Brain microvascular endothelial cell (primary cell): ENCODE measurements around the gene TCEAL4.
A peak's percentile ranks its signal among the peaks of the same experiment; 100 is the strongest.

Experiments used
- DNase-seq: peaks from one replicate; pipeline ENCODE4 v3.0.0-alpha.2; 2020
- H3K27ac ChIP-seq: fragments of 250-450 bp; sonication (Bioruptor Pico); 2 replicates; pipeline ENCODE4 v1.5.1; 2020; ENCODE audit warnings: mild to moderate bottlenecking, moderate library complexity
- H3K27me3 ChIP-seq: fragments of 250-450 bp; sonication (Bioruptor Pico); replicated peaks from 2 replicates; pipeline ENCODE4 v1.5.1; 2020; ENCODE audit warnings: mild to moderate bottlenecking
- H3K36me3 ChIP-seq: fragments of 250-450 bp; sonication (Bioruptor Pico); replicated peaks from 2 replicates; pipeline ENCODE4 v1.5.1; 2020; ENCODE audit warnings: mild to moderate bottlenecking
- H3K4me3 ChIP-seq: 2 replicates; pipeline ENCODE4 v1.5.1; 2011; ENCODE audit warnings: low read depth, mild to moderate bottlenecking, control low read depth, low read length, moderate library complexity
- in situ Hi-C: cut with HindIII; loops from 2 replicates; pipeline ENCODE4 v1.10.0; 2017; ENCODE audit warnings: low sequenced_read_pairs, low pct_ligation_motif_present
- TF ChIP-seq, protein P1 (sequence below): IDR thresholded peaks from 2 replicates; pipeline ENCODE4 v1.5.1; 2011; ENCODE audit warnings: low read depth, mild to moderate bottlenecking, moderate library complexity, low read length, control low read depth, inconsistent platforms; ENCODE audit errors: missing control alignments

The TCEAL4 gene

DNA sequence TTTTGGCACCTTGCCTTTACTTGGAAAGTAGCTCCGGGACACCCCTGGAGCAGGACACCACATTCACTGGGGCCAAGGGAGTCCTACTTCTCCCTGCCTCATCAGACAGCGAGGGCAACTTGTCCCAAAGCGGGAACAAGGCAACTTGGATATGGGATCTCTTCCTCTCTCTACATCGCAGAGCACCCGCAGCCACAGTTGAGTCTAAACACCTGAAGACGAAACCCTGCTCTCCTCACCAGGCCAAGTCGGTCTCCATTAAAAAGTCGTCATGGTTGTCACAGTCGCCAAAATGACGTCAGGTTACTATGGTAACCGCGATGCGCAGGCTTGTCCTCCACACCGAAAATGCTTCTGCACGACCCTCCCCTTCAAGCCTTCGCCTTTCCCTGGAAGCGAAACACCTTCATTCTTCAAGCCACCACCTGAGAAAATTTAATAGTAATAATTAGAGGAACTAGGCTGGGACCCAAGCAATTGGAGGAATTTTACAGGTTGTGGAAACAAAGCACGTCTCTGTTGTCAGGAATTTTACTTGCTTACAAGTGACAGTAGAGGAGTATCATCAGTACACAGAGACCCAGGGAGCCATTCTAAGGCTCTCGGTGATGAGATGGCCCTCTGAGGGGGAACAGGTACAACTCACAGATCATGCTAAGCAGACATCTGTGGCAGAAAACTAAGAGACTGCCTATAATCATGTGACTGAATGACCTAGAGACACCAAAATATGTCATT is 30.5 kb upstream of the TCEAL4 start:
- TF ChIP-seq, protein P1, sequence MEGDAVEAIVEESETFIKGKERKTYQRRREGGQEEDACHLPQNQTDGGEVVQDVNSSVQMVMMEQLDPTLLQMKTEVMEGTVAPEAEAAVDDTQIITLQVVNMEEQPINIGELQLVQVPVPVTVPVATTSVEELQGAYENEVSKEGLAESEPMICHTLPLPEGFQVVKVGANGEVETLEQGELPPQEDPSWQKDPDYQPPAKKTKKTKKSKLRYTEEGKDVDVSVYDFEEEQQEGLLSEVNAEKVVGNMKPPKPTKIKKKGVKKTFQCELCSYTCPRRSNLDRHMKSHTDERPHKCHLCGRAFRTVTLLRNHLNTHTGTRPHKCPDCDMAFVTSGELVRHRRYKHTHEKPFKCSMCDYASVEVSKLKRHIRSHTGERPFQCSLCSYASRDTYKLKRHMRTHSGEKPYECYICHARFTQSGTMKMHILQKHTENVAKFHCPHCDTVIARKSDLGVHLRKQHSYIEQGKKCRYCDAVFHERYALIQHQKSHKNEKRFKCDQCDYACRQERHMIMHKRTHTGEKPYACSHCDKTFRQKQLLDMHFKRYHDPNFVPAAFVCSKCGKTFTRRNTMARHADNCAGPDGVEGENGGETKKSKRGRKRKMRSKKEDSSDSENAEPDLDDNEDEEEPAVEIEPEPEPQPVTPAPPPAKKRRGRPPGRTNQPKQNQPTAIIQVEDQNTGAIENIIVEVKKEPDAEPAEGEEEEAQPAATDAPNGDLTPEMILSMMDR: no peak
- Histone ChIP-seq H3K27me3 (no peaks in the 10 kb centered on the region), H3K27ac (no peak overlapping the region), H3K36me3 (no peaks in the 10 kb centered on the region), H3K4me3 (peak overlapping the region; percentile 64)
- in situ Hi-C loops: no loop called here
- DNase-seq: peak; percentile 49

DNA sequence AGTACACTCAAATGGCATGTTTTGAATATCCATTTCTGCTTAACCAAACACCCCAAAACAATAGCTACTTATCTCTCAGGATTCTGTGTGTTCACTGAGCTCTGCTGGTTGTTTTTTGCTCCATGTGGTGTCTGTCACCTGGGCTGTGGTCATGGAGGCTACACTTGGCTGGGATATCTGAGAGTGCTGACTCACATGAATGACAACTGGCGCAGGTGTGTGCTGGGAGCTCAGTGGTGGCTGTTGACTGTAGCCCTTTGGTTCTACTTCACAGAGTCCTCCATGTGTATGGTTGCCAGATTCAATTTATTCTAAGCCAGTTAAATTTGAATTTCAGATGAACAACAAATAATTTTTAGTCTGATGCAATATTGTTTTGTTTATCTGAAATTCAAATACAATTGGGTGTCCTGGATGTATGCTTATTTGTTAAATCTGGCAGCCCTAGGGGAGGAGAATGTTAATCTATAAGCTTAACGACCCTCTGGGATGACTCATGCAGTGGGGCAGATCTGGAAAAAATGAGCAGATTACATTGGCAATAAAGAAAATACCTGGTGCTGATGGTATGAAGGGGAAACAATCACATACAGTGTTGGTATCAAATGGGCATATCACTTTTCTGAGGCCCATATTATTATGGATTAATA is 28.2 kb upstream of the TCEAL4 start:
- no peak overlapping the region for H3K4me3 ChIP-seq
- in situ Hi-C loops: no loop called here
- no peak for DNase-seq
- TF ChIP-seq, protein P1: no peak
- H3K27me3 ChIP-seq: no peaks in the 10 kb centered on the region
- H3K36me3 ChIP-seq: no peaks in the 10 kb centered on the region
- no peak overlapping the region for H3K27ac ChIP-seq

DNA sequence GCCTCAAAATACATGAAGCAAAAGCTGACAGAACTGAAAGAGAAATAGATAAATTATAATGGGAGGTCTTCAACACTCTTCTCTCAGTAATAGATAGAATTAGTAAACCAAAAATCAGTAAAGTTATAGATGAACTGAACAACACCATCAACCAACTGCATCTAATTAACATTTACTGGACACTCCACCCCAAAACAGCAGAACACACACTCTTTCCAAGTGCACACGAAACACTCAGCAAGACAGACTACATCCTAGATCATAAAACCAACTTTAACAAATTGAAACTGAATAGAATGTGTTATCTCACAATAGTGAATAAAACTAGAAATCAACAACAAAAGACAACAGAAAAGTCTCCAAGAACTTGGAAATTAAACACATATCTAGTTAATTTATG is 25.1 kb upstream of the TCEAL4 start:
- DNase-seq: no peak
- in situ Hi-C loops: no loop called here
- Histone ChIP-seq H3K27ac (no peak overlapping the region), H3K4me3 (no peak overlapping the region), H3K36me3 (no peaks in the 10 kb centered on the region), H3K27me3 (no peaks in the 10 kb centered on the region)
- TF ChIP-seq, protein P1: no peak

DNA sequence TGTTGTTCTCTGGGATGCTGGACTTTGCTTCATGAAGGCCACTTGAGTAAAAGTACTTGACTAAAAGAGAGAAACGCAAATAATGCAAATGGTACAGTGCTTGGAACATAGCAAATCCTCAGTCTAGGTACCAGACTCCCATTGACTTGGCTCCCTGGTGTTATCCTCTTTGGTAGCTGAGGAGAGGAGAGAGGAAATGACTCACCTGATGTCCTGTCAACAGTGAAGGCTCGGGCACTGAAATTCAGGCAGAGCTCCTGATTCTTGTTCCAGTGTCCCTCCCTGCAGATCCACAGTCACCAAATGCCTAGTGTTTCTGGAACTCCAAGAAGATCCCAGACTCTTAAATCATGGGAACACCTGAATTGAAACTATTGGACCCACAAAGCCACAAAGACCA is 22.5 kb upstream of the TCEAL4 start:
- no peak for DNase-seq
- Histone ChIP-seq H3K4me3 (no peak overlapping the region), H3K27me3 (no peaks in the 10 kb centered on the region), H3K36me3 (no peaks in the 10 kb centered on the region), H3K27ac (no peak overlapping the region)
- in situ Hi-C loops: no loop called here
- TF ChIP-seq, protein P1: no peak

DNA sequence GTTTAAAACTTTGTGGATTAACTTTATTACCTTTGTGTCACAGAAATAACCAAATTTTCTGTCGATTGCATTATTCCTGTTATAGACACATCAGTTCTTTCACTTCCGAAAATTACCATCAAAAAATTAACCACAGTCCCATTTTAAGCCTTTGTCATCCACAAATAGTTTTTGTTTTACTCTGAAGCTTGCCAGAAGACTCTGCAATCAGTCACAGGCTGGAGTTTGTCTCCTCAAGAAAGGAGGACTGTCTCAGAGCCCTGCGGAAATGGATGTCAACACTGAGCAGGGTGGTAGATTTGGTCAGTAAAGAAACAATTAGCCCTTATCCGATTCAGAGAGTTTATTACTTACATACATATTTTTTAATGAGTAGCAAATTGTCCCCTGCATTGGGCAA is 20.1 kb upstream of the TCEAL4 start:
- Histone ChIP-seq H3K36me3 (no peaks in the 10 kb centered on the region), H3K4me3 (no peak overlapping the region), H3K27ac (no peak overlapping the region), H3K27me3 (no peaks in the 10 kb centered on the region)
- in situ Hi-C loops: no loop called here
- TF ChIP-seq, protein P1: no peak
- DNase-seq: no peak

DNA sequence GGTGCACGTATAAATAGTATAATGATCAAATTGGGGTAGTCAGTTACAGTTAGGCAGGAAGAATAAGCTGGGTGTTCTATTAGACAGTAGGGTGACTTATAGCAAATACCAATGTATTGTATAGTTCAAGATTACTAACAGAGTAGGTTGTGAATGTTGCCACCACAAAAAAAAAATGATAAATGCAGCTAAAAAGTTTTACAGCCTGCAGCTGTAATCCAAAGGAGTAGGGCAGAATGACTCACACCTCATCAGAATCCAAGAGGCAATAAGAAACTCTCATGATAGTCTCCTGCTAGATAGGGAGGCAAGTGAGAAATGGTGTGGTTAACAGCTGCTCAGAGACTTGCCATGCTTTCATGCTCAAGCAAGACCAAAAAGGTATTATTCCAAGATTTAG is 19.6 kb upstream of the TCEAL4 start:
- no peaks in the 10 kb centered on the region for H3K27me3 ChIP-seq
- in situ Hi-C loops: no loop called here
- H3K36me3 ChIP-seq: no peaks in the 10 kb centered on the region
- H3K27ac ChIP-seq: no peak overlapping the region
- TF ChIP-seq, protein P1: no peak
- no peak overlapping the region for H3K4me3 ChIP-seq
- peak; percentile 33 for DNase-seq
